ENCODE data around the gene ANAPC2. TPM values are rescaled to one million over a fixed set of nuclear protein-coding genes. Genes with fewer than 3 reads are reported as not detected.

ANAPC2 gene
- total RNA-seq, 1 experiment from 2014 or later = 80.9 TPM

GRCh38 chr9:137138722-137139467 is 49.5 kb downstream of the ANAPC2 start, which contains the start of gene GRIN1 (continued):
- TF ChIP-seq USF1 (CRISPR knock-in tag; IDR thresholded peaks at IDR 0.05) = no peak
- TF ChIP-seq ZNF396 (CRISPR knock-in tag; IDR thresholded peaks at IDR 0.05; ENCODE audit: borderline replicate concordance) = no peak
- peak; percentile 68 for TF ChIP-seq SP1 (CRISPR knock-in tag; conservative IDR thresholded peaks at IDR 0.05)
- TF ChIP-seq, protein P1, sequence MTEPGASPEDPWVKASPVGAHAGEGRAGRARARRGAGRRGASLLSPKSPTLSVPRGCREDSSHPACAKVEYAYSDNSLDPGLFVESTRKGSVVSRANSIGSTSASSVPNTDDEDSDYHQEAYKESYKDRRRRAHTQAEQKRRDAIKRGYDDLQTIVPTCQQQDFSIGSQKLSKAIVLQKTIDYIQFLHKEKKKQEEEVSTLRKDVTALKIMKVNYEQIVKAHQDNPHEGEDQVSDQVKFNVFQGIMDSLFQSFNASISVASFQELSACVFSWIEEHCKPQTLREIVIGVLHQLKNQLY (CRISPR knock-in tag; IDR thresholded peaks at IDR 0.05) = no peak; the same call in 1 of the 2 replicates
- peak; percentile 48; the same call in 1 of the 2 replicates for TF ChIP-seq ZNF423 (CRISPR knock-in tag; IDR thresholded peaks at IDR 0.05)
- no peak for TF ChIP-seq CTCF (IDR thresholded peaks at IDR 0.05)
- TF ChIP-seq RORB (CRISPR knock-in tag; IDR thresholded peaks at IDR 0.05) = no peak
- no peak for TF ChIP-seq CDX4 (CRISPR knock-in tag; IDR thresholded peaks at IDR 0.05; ENCODE audit: borderline replicate concordance)
- TF ChIP-seq ZNF232 (CRISPR knock-in tag; IDR thresholded peaks at IDR 0.05) = no peak
- no peak for TF ChIP-seq MXD4 (CRISPR knock-in tag; IDR thresholded peaks at IDR 0.05; ENCODE audit: borderline replicate concordance)
- no peak for TF ChIP-seq HMGXB4 (CRISPR knock-in tag; IDR thresholded peaks at IDR 0.05)
- peak; percentile 95 for TF ChIP-seq TCF7 (CRISPR knock-in tag; IDR thresholded peaks at IDR 0.05; ENCODE audit: low read depth)

- CTCF ChIA-PET = interaction anchor here (0.5 to 2.9 kb wide), 23 partner anchors 9 to 143 kb away, joined by 3 to 17 read pairs (median 4); partner anchors contain the start of genes ANAPC2, MAN1B1, NPDC1 and RNF208
- TF ChIP-seq ZNF671 (CRISPR knock-in tag; IDR thresholded peaks at IDR 0.05) (no peak), FOXK1 (CRISPR knock-in tag; IDR thresholded peaks at IDR 0.05) (no peak), TEAD4 (CRISPR knock-in tag; IDR thresholded peaks at IDR 0.05) (no peak), NFYB (CRISPR knock-in tag; conservative IDR thresholded peaks at IDR 0.05; ENCODE audit: low read depth) (no peak), ATF6 (CRISPR knock-in tag; IDR thresholded peaks at IDR 0.05) (no peak), ATF3 (CRISPR knock-in tag; conservative IDR thresholded peaks at IDR 0.05) (no peak), IRF2 (CRISPR knock-in tag; IDR thresholded peaks at IDR 0.05; ENCODE audit: borderline replicate concordance, low read depth) (no peak)
- TF ChIP-seq, protein P2, sequence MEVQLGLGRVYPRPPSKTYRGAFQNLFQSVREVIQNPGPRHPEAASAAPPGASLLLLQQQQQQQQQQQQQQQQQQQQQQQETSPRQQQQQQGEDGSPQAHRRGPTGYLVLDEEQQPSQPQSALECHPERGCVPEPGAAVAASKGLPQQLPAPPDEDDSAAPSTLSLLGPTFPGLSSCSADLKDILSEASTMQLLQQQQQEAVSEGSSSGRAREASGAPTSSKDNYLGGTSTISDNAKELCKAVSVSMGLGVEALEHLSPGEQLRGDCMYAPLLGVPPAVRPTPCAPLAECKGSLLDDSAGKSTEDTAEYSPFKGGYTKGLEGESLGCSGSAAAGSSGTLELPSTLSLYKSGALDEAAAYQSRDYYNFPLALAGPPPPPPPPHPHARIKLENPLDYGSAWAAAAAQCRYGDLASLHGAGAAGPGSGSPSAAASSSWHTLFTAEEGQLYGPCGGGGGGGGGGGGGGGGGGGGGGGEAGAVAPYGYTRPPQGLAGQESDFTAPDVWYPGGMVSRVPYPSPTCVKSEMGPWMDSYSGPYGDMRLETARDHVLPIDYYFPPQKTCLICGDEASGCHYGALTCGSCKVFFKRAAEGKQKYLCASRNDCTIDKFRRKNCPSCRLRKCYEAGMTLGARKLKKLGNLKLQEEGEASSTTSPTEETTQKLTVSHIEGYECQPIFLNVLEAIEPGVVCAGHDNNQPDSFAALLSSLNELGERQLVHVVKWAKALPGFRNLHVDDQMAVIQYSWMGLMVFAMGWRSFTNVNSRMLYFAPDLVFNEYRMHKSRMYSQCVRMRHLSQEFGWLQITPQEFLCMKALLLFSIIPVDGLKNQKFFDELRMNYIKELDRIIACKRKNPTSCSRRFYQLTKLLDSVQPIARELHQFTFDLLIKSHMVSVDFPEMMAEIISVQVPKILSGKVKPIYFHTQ (CRISPR knock-in tag; IDR thresholded peaks at IDR 0.05) = no peak
- TF ChIP-seq, protein P3, sequence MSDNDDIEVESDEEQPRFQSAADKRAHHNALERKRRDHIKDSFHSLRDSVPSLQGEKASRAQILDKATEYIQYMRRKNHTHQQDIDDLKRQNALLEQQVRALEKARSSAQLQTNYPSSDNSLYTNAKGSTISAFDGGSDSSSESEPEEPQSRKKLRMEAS (CRISPR knock-in tag; IDR thresholded peaks at IDR 0.05) = no peak
Observed at GRCh38 chr9:137138058-137138721, 50.2 kb downstream of the ANAPC2 start.

More at GRCh38 chr9:137138058-137138721, 50.2 kb downstream of the ANAPC2 start:
- no peaks in the 10 kb centered on the region for H3K36me3 Mint-ChIP-seq
- H3K4me1 Mint-ChIP-seq = peaks cover 6% of the 10 kb centered on the region; the same call in 1 of the 2 replicates
- H3K27me3 Mint-ChIP-seq (ENCODE audit: low read depth) = peaks cover 74% of the 10 kb centered on the region
- H3K27ac Mint-ChIP-seq = no peak overlapping the region
- POLR2A ChIA-PET = interaction anchor here (1.4 to 1.5 kb wide), 2 partner anchors 8 to 103 kb away, joined by 4 to 8 read pairs; no protein-coding TSS in a partner anchor
- peak; percentile 77 for DNase-seq (ENCODE audit: low spot score)
- peak; percentile 66 for ATAC-seq
- peak overlapping the region; percentile 55 for H3K4me3 Mint-ChIP-seq
- no peaks in the 10 kb centered on the region for H3K9me3 Mint-ChIP-seq

Measured in WTC11 (cell line).